Osteoblast (primary cell): ENCODE measurements around the gene DTL. TPM values are rescaled to one million over a fixed set of nuclear protein-coding genes. Genes with fewer than 3 reads are reported as not detected.

ENCODE experiments used
- DNase-seq: peaks from one replicate; pipeline ENCODE4 v3.0.0; 2011; ENCODE audit warnings: low spot score, mixed read lengths; ENCODE audit not compliant: insufficient read length; ENCODE audit errors: missing footprints
- H2AFZ ChIP-seq: 2 replicates; pipeline ENCODE4 v1.6.0; 2011; ENCODE audit warnings: mild to moderate bottlenecking, low read length
- H3K27ac ChIP-seq: 2 replicates; pipeline ENCODE4 v1.5.1; 2011; ENCODE audit warnings: mild to moderate bottlenecking, low read depth, low read length, moderate library complexity
- H3K27me3 ChIP-seq: 2 replicates; pipeline ENCODE4 v1.6.0; 2012; ENCODE audit warnings: mild to moderate bottlenecking, control low read depth, inconsistent platforms, low read length, moderate library complexity; ENCODE audit not compliant: insufficient read depth
- H3K36me3 ChIP-seq: 2 replicates; pipeline ENCODE4 v1.5.1; 2011; ENCODE audit warnings: mild to moderate bottlenecking, low read length, control low read depth, moderate library complexity; ENCODE audit not compliant: insufficient read depth
- H3K4me1 ChIP-seq: 2 replicates; pipeline ENCODE4 v1.5.1; 2011; ENCODE audit warnings: mild to moderate bottlenecking, low read length, control low read depth, moderate library complexity; ENCODE audit not compliant: insufficient read depth
- H3K4me2 ChIP-seq: 2 replicates; pipeline ENCODE4 v1.6.0; 2011; ENCODE audit warnings: mild to moderate bottlenecking, low read length; ENCODE audit not compliant: insufficient read depth
- H3K4me3 ChIP-seq: fragments of 200-600 bp; sonication (generic); 3 replicates; pipeline ENCODE4 v1.5.1; 2012; ENCODE audit warnings: mild to moderate bottlenecking, low read length, inconsistent platforms; ENCODE audit not compliant: insufficient read depth
- H3K79me2 ChIP-seq: 2 replicates; pipeline ENCODE4 v1.6.0; 2012; ENCODE audit warnings: mild to moderate bottlenecking, low read length, control low read depth, inconsistent platforms; ENCODE audit not compliant: insufficient read depth
- H3K9me3 ChIP-seq: 2 replicates; pipeline ENCODE4 v1.5.1; 2011; ENCODE audit warnings: low read depth, low read length, control low read depth
- H4K20me1 ChIP-seq: 2 replicates; pipeline ENCODE4 v1.6.0; 2012; ENCODE audit warnings: mild to moderate bottlenecking, low read length, control low read depth; ENCODE audit not compliant: insufficient read depth
- total RNA-seq: library from RNA; depleted of rRNA; stranded (reverse); fragments of >200 nt; gene quantifications from 2 replicates; pipeline ENCODE4 v1.2.3, GENCODE V29; 2012
- TF ChIP-seq, protein P1 (sequence below): IDR thresholded peaks from 2 replicates; pipeline ENCODE4 v1.5.1; 2011; ENCODE audit warnings: mild to moderate bottlenecking, low read depth, low read length, moderate library complexity; ENCODE audit errors: extremely low read depth

DTL gene
- total RNA-seq, 1 donor = 2.9 TPM

DNA sequence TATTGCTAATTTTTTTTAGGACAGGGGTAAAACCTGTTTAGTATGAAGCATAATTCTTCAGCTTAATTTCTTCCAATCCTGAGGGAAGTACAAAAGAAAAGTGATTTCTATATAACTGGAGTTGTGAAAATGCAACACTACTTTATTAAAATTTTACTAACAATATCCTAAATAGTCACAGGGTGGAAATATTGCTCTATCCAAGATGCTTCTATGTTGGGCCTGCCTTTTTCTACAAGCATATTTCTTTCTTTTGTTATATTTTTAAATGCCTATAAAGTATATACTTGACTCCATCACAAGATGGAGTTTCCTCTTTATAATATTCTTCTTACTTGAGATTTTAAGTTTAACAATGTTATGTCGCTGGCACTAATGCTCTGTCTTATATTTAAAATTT is 37.9 kb downstream of the DTL start:
- no peak overlapping the region for H3K4me3 ChIP-seq
- no peak for DNase-seq
- H2AFZ ChIP-seq = no peak overlapping the region
- no peaks in the 10 kb centered on the region for H3K4me1 ChIP-seq
- no peaks in the 10 kb centered on the region for H3K36me3 ChIP-seq
- no peak overlapping the region for H3K4me2 ChIP-seq
- no peaks in the 10 kb centered on the region for H3K27me3 ChIP-seq
- TF ChIP-seq, protein P1, sequence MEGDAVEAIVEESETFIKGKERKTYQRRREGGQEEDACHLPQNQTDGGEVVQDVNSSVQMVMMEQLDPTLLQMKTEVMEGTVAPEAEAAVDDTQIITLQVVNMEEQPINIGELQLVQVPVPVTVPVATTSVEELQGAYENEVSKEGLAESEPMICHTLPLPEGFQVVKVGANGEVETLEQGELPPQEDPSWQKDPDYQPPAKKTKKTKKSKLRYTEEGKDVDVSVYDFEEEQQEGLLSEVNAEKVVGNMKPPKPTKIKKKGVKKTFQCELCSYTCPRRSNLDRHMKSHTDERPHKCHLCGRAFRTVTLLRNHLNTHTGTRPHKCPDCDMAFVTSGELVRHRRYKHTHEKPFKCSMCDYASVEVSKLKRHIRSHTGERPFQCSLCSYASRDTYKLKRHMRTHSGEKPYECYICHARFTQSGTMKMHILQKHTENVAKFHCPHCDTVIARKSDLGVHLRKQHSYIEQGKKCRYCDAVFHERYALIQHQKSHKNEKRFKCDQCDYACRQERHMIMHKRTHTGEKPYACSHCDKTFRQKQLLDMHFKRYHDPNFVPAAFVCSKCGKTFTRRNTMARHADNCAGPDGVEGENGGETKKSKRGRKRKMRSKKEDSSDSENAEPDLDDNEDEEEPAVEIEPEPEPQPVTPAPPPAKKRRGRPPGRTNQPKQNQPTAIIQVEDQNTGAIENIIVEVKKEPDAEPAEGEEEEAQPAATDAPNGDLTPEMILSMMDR = peak; percentile 8
- H3K9me3 ChIP-seq = no peaks in the 10 kb centered on the region
- no peak overlapping the region for H3K27ac ChIP-seq
- no peaks in the 10 kb centered on the region for H3K79me2 ChIP-seq
- H4K20me1 ChIP-seq = no peaks in the 10 kb centered on the region

DNA sequence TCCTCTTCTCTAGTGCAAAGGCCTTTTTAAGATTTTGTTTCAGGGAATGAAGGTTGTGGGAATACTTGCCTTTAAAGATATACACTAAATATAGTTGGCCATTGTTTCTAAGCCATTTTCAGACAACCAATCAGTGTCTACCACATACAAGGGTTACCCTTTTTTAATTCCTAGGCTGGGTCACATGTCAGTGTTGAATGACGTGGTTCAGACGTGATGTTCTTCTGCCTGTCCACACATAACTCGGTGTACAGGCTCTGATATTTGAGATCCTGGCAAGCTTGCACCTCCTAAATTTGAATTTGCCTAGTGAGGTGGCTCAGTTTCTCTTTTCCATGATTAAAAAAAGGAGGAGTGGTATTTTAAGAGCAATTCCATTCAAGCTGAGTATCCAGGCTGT is 38.8 kb downstream of the DTL start:
- Histone ChIP-seq H3K27ac (no peak overlapping the region), H3K79me2 (no peaks in the 10 kb centered on the region), H2AFZ (peak overlapping the region; percentile 74), H3K4me3 (no peak overlapping the region), H3K4me2 (no peak overlapping the region), H4K20me1 (no peaks in the 10 kb centered on the region), H3K9me3 (no peaks in the 10 kb centered on the region), H3K27me3 (no peaks in the 10 kb centered on the region), H3K36me3 (no peaks in the 10 kb centered on the region), H3K4me1 (no peaks in the 10 kb centered on the region)
- TF ChIP-seq, protein P1 = no peak
- DNase-seq = no peak

DNA sequence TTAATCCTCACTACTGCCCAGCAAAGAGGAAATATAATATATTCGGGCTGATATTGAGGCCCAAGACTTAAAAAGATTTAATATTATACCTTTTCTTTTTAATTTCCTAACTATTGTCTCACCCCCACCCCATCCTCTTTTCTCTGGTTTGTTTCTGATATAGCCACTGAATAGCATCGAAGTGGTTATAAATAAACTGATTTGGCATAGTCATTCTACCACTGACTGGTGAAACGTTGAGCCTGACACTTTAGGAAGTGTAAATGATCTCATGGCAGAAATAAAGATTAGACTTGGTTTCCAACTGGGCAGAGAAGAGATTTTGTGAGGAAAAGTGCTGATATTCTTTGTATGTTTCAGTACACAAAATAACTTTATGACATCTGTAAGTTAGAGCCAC is 39.3 kb downstream of the DTL start:
- no peaks in the 10 kb centered on the region for H3K9me3 ChIP-seq
- H3K79me2 ChIP-seq = no peaks in the 10 kb centered on the region
- H2AFZ ChIP-seq = peak overlapping the region; percentile 74
- no peak overlapping the region for H3K27ac ChIP-seq
- no peaks in the 10 kb centered on the region for H4K20me1 ChIP-seq
- H3K27me3 ChIP-seq = no peaks in the 10 kb centered on the region
- no peak for DNase-seq
- TF ChIP-seq, protein P1 = no peak
- no peaks in the 10 kb centered on the region for H3K4me1 ChIP-seq
- H3K36me3 ChIP-seq = no peaks in the 10 kb centered on the region
- no peak overlapping the region for H3K4me3 ChIP-seq
- H3K4me2 ChIP-seq = no peak overlapping the region

DNA sequence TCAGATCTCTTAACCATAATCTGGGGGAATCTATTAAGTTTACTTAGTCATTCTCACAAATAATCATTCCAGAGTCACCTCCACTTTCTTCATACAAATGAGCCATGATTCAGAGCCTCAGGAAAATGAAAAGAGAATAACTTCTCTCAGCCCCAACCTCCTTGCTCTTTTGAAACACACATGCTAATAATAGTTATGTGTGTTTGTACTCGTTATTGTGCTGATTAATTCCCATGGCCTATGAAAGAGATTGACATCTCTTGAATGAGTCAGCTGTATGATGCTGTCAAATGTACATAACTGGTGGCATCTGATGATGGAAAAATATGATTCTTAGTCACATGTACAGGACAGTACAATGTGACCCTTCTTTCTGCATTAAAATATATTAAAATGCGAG is 41.5 kb downstream of the DTL start:
- no peaks in the 10 kb centered on the region for H4K20me1 ChIP-seq
- H3K79me2 ChIP-seq = no peaks in the 10 kb centered on the region
- no peak overlapping the region for H3K4me3 ChIP-seq
- TF ChIP-seq, protein P1 = no peak
- no peaks in the 10 kb centered on the region for H3K27me3 ChIP-seq
- DNase-seq = no peak
- peak overlapping the region; percentile 17 for H2AFZ ChIP-seq
- no peak overlapping the region for H3K27ac ChIP-seq
- no peak overlapping the region for H3K4me2 ChIP-seq
- no peaks in the 10 kb centered on the region for H3K9me3 ChIP-seq
- no peaks in the 10 kb centered on the region for H3K4me1 ChIP-seq
- peaks cover 3% of the 10 kb centered on the region for H3K36me3 ChIP-seq
